ENCODE data around the gene ZNF3.
A peak's percentile ranks its signal among the peaks of the same experiment; 100 is the strongest.

ZNF3 gene

DNA sequence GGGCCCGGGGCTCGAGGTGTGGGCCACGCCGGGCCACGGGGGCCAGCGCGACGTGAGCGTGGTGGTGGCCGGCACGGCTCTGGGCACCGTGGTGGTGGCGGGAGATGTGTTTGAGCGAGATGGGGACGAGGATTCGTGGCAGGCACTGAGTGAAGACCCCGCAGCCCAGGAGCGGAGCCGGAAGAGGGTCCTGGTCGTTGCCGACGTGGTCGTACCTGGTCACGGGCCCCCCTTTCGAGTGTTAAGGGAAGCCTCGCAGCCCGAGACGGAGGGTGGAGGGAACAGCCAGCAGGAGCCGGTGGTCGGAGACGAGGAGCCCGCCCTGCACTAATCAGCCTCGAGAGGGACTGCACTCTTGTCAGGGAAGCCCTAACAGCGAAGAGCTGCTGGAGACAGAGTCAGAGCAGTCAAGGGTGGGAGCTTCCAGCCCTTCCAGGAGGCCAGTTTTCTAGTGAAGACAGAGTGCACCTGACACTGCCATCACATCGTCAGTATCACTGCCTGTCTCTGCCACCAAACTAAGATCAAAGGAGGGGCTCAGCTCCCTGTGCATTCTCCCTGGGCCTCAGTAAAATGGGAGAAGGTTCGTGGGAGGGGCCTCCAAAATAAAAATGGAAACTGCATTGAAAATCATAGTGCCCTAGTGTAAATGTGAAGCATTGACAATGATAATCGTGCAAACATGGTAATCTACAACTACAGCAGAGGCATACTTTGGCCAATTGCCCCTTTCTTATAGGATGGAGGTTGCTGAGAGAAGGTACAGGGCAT, 46.5 kb upstream of the ZNF3 start:
- Histone ChIP-seq H3K36me3 (ENCODE audit: control insufficient read depth, low read length) (peaks cover 27% of the 10 kb centered on the region), H3K4me2 (ENCODE audit: low read length) (peak overlapping the region; percentile 96), H3K27me3 (ENCODE audit: control insufficient read depth, low read length) (no peaks in the 10 kb centered on the region), H4K20me1 (ENCODE audit: control insufficient read depth, insufficient read depth, low read depth, low read length) (no peaks in the 10 kb centered on the region), H3K27ac (ENCODE audit: low read depth, low read length) (peak overlapping the region; percentile 94), H3K4me1 (ENCODE audit: control insufficient read depth, low read length) (peaks cover 53% of the 10 kb centered on the region), H3K9me3 (ENCODE audit: control insufficient read depth, insufficient read depth, low read length) (no peaks in the 10 kb centered on the region), H3F3A (ENCODE audit: control insufficient read depth, insufficient read depth) (peaks cover 32% of the 10 kb centered on the region), H3K4me3 (ENCODE audit: low read length) (peak overlapping the region; percentile 81), H3K79me2 (ENCODE audit: control insufficient read depth, low read length) (peaks cover 37% of the 10 kb centered on the region), H3K9me2 (replicated peaks; ENCODE audit: control insufficient read depth, low read length) (no peaks in the 10 kb centered on the region)
- TF ChIP-seq EZH2phosphoT487 (IDR thresholded peaks at IDR 0.05; ENCODE audit: borderline replicate concordance, low read length) = no peak
- TF ChIP-seq CTCF (IDR thresholded peaks at IDR 0.05; ENCODE audit: low read depth, low read length, poor library complexity, severe bottlenecking) = peak; percentile 6

DNA sequence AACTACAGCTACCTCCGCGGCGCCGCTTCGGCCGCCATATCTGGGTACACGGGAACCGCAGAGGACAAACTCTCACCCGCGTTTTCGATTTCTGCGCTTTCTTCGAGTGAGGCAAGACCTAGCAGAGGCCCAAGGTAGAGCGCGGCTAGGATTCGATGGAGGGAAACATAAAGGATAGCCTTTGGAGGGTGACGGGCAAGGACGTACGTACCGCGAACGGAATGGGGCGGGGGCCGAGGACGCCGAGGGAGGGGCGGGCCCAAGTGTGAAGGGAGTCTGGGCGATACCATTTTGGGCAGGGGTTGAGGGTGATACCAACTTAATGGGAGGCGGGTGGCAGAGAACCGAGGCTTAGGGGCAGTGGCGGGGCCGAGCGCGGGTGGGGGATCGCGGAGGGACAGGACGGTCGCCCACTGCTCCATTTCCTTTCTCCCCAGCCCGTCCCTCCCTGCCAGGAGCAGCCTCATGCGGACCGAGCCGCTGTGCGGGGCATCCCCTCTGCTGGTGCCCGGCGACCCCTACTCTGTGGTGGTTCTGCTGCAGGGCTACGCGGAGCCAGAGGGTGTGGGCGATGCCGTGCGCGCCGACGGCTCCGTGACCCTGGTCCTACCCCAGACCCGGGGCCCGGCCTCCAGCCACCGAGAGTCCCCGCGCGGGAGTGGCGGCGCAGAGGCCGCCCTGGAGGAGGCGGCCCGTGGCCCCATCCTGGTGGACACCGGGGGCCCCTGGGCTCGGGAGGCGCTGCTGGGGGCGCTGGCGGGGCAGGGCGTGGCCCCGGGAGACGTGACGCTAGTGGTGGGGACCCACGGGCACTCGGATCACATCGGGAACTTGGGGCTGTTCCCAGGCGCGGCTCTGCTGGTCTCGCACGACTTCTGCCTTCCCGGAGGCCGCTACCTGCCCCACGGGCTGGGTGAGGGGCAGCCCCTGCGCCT, 45.7 kb upstream of the ZNF3 start, which contains the start of gene MBLAC1:
Gene MBLAC1, plus strand, starts transcription at position 37 of the 935 bp plus-strand sequence. Its CDS starts 429 bp downstream, at position 466.
- Histone ChIP-seq H3K36me3 (ENCODE audit: control insufficient read depth, low read length) (peaks cover 34% of the 10 kb centered on the region), H3K9me2 (replicated peaks; ENCODE audit: control insufficient read depth, low read length) (no peaks in the 10 kb centered on the region), H3K9me3 (ENCODE audit: control insufficient read depth, insufficient read depth, low read length) (no peaks in the 10 kb centered on the region), H4K20me1 (ENCODE audit: control insufficient read depth, insufficient read depth, low read depth, low read length) (no peaks in the 10 kb centered on the region), H3K4me2 (ENCODE audit: low read length) (peak within 1 kb of the TSS; percentile 96), H3K4me3 (ENCODE audit: low read length) (peak within 1 kb of the TSS; percentile 81), H3K27ac (ENCODE audit: low read depth, low read length) (peak within 1 kb of the TSS; percentile 94), H3K4me1 (ENCODE audit: control insufficient read depth, low read length) (peaks cover 46% of the 10 kb centered on the region), H3F3A (ENCODE audit: control insufficient read depth, insufficient read depth) (peaks cover 32% of the 10 kb centered on the region), H3K79me2 (ENCODE audit: control insufficient read depth, low read length) (peaks cover 41% of the 10 kb centered on the region), H3K27me3 (ENCODE audit: control insufficient read depth, low read length) (no peaks in the 10 kb centered on the region)
- TF ChIP-seq CTCF (IDR thresholded peaks at IDR 0.05; ENCODE audit: low read depth, low read length, poor library complexity, severe bottlenecking) = peak; percentile 32
- TF ChIP-seq EZH2phosphoT487 (IDR thresholded peaks at IDR 0.05; ENCODE audit: borderline replicate concordance, low read length) = no peak

DNA sequence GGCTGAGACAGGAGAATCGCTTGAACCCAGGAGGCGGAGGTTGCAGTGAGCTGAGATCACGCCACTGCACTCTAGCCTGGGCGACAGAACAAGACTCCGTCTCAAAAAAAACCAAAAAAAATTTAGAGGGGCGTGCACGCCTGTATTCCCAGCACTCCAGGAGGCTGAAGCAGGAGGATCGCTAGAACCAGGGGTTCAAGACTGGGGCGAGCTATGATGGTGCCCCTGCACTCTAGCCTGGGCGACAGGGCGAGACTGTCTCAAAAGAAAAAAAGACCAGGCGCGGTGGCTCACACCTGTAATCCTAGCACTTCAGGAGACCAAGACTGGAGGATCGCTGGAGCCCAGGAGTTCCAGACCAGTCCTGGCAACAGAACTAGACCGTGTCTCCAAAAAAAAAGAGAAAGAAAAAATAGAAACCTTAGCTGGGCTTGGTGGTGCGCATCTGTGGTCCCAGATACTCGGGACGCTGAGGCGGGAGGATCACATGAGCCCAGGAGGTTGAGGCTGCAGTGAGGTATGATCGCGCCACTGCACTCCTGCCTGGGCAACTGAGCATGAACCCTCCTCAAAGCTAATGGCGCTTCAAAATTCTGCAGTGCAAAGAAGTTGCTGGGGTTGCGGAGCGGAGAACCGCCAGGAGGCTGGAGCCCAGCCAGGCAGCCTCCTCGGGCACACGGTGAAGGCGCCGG, 44.9 kb upstream of the ZNF3 start:
- Histone ChIP-seq H3K9me2 (replicated peaks; ENCODE audit: control insufficient read depth, low read length) (no peaks in the 10 kb centered on the region), H3K36me3 (ENCODE audit: control insufficient read depth, low read length) (peaks cover 36% of the 10 kb centered on the region), H3K4me1 (ENCODE audit: control insufficient read depth, low read length) (peaks cover 46% of the 10 kb centered on the region), H3K9me3 (ENCODE audit: control insufficient read depth, insufficient read depth, low read length) (no peaks in the 10 kb centered on the region), H3K4me3 (ENCODE audit: low read length) (peak overlapping the region; percentile 81), H3K27me3 (ENCODE audit: control insufficient read depth, low read length) (no peaks in the 10 kb centered on the region), H3K27ac (ENCODE audit: low read depth, low read length) (peak overlapping the region; percentile 94), H4K20me1 (ENCODE audit: control insufficient read depth, insufficient read depth, low read depth, low read length) (no peaks in the 10 kb centered on the region), H3K79me2 (ENCODE audit: control insufficient read depth, low read length) (peaks cover 45% of the 10 kb centered on the region), H3K4me2 (ENCODE audit: low read length) (peak overlapping the region; percentile 96), H3F3A (ENCODE audit: control insufficient read depth, insufficient read depth) (peaks cover 32% of the 10 kb centered on the region)
- TF ChIP-seq CTCF (IDR thresholded peaks at IDR 0.05; ENCODE audit: low read depth, low read length, poor library complexity, severe bottlenecking) (no peak), EZH2phosphoT487 (IDR thresholded peaks at IDR 0.05; ENCODE audit: borderline replicate concordance, low read length) (no peak)
